ENCODE measurements around the gene MAP3K6. TPM values are rescaled to one million over a fixed set of nuclear protein-coding genes. Genes with fewer than 3 reads are reported as not detected.

The MAP3K6 gene
- total and polyA plus RNA-seq, 5 experiments from 2014 or later, result 1.7 to 11.6 (median 6.0) TPM

DNA sequence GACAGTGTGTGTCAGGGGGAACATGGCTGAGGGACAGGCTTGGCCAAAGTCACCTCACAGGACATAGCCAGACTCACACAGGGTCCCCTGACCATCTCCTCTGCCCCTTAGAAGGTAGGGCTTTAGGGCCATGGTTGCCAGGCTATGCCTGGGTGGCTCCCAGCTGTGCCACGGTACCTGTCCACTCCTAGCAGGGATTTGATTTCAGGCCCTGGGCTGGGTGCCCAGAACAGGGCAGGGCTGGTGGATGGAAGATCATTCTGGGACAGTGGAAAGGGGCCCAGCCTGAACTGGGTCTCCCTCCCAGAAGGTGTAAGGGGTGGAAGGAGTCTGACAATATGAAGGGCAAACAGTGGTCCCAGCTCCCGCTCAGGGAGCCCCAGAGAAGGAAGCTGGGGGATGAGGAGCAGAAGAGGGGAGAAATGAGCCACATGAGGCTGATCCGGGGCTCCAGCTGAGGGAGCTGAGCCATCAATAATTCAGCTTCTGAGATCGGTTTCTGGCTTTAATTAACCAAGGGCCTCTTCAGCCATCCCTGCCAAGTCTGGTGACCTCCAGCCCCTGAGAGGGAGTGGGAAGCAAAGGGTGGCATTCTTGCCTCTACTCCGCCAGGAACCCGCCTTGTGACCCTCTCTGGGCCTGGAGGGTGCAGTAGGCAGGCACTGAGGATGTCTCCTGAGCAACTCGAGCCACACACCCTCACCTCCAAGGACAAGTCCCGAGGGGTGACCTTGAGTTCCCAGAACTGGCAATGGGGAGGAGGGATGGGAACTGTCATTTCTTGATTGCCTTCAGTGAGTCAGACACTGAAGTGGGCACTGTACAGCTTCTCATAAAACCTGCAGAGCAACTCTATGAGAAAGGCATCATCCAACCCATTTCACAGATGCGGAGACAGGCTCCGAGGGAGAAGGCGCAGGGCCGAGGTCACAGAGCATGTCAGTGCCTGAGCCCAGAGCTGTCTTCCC lies 14.3 kb upstream of the MAP3K6 start:
- DNase-seq, result no peak
- no peaks in the 10 kb centered on the region for H3K36me3 Mint-ChIP-seq
- POLR2A ChIA-PET, result no interaction called here
- H3K4me1 Mint-ChIP-seq, result peaks cover 0 to 5% (median 0%) of the 10 kb centered on the region in 4 donors
- no peak for ATAC-seq
- no peaks in the 10 kb centered on the region for H3K9me3 Mint-ChIP-seq
- H3K27ac Mint-ChIP-seq, result peak overlapping the region in 1 of 10 donors; percentile 89
- no peak overlapping the region for H3K4me3 Mint-ChIP-seq
- H3K27me3 Mint-ChIP-seq, result peaks cover 0 to 5% (median 3%) of the 10 kb centered on the region in 5 donors

DNA sequence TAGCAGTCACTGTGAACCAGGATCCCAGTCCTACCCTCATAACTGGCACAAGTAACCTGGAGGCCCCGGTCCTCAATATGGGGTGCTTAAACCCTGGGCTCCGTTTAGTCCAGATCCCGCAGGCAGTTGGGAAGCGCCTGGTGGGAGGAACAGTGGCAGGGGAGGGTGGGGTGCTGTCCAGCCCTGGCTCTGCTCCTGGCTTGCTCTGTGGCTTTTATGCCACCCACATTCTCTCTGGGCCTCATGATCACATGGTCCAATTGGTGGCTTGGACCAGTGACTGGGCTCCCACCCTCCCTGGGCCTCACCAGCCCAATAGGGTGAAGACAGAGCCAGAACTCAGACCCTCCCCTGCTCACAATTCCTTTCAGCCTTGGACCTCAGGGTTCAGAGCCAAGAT lies 13.5 kb upstream of the MAP3K6 start:
- DNase-seq (no peak), ATAC-seq (no peak)
- Mint-ChIP-seq H3K4me1 (peaks cover 0 to 5% (median under 1%) of the 10 kb centered on the region in 4 donors), H3K27me3 (peaks cover 0 to 5% (median 3%) of the 10 kb centered on the region in 5 donors), H3K4me3 (no peak overlapping the region), H3K27ac (peak overlapping the region in 1 of 10 donors; percentile 38), H3K36me3 (no peaks in the 10 kb centered on the region), H3K9me3 (no peaks in the 10 kb centered on the region)
- POLR2A ChIA-PET, result no interaction called here

DNA sequence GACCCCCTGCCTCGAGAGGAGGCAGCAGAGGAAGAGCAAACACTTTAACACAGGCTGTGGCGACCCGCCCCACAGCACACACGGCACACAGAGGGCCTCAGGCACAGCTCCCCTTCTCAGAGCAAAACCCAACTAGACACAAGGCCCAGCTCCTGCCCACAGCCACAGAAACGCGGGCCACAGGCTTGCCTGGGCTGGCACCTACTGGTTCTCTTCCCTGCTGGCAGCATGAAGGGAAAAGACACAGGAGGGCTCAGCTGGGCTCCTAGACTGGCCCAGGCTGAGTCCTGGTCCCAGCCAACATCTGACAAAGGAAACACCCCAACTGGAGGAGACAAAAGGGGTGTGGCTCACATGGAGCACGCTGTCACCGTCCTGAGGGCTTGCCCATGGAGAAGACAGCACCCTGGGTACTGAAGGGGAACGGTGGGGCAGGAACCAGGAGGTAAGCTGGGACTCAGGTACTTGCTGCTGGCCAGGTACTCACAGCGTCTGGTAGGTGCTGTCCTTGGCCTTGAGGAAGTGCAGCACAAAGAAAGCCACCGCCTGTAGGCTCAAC lies 12.9 kb upstream of the MAP3K6 start:
- Mint-ChIP-seq H3K36me3 (no peaks in the 10 kb centered on the region), H3K4me3 (no peak overlapping the region), H3K27me3 (peaks cover 0 to 5% (median 3%) of the 10 kb centered on the region in 5 donors), H3K9me3 (no peaks in the 10 kb centered on the region), H3K4me1 (peaks cover 0 to 5% (median under 1%) of the 10 kb centered on the region in 4 donors), H3K27ac (no peak overlapping the region)
- ATAC-seq, result no peak
- no peak for DNase-seq
- POLR2A ChIA-PET, result no interaction called here

DNA sequence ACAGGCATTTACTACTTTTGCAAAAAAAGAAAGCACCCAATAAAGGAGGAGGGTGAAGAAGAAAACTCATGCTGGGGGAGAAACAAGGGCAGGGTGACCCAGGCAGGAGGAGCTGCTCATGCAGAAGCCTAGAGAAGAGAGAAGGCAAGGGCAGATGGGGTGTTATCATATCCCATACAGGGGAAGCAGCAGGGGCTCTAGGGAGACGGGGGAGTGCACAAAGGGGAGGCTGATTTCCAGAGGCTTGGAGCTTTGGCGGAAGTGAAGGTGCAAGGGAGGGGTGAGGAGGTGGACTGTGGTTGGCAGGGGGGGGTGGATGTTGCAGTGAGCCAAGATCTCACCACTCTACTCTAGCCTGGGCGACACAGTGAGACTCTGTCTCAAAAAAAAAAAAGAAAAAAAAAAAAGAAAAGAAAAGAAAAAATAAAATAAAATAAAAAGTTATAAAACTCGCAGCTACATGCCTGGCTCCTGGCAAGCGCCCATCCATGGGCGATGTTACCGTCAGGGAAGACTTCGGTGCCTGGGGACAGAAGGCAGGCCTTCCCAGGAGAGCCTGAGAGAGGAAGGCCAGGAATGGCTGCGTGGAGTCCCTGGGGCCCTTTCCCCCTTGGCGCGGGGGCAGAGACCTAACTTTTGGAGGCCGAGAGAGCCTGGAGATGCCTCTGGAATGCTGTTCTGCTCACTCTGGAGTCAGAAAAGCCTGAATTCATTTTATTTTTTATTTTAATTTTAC lies 11.2 kb upstream of the MAP3K6 start:
- POLR2A ChIA-PET, result interaction anchor here (0.5 to 1.0 kb wide), 2 partner anchors 11 to 46 kb away, joined by 3 read pairs; no protein-coding TSS in a partner anchor
- no peak for DNase-seq
- Mint-ChIP-seq H3K9me3 (no peaks in the 10 kb centered on the region), H3K27ac (no peak overlapping the region), H3K4me1 (peaks cover 0 to 5% (median under 1%) of the 10 kb centered on the region in 4 donors), H3K27me3 (peaks cover 0 to 5% (median 2%) of the 10 kb centered on the region in 5 donors), H3K36me3 (no peaks in the 10 kb centered on the region), H3K4me3 (no peak overlapping the region)
- no peak for ATAC-seq

DNA sequence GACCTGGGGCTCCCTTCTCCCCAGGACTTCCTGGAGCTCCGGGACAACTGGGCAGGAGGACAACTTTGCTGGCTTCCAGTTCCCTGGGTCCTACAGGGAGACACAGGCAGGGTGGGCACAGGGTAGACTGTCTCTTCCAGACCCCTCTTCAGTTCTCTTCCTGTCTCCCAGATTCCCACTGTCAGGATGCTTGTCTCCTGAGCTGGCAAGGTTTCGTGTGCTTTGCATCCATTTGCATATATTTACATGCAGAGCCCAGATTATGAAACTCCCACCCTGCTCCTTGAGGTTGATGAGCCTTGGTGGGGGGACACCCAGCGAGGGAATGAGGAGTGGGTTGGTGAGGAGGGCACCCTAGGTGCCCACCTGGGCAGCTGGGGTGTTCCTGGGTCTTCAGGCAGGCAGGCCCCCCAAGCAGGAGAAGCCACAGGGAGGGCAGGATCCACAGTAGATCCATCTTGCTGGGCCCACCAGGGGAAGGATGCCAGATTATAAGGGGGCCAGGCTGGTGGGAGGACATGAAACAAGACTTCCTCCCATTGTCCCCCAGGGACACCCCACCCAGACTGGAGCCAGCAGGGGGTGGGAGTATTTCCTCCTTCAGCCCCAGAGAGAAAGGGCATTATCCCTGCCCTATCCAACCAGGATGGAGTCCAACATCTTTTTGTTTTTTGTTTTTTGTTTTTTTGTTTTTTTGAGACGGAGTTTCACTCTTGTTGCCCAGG lies 7.8 kb upstream of the MAP3K6 start, which contains the start of gene FCN3:
FCN3 (minus strand) TSS at position 463 of the 725 bp plus-strand sequence; CDS start at position 457, 6 bp downstream.
- peaks cover 2 to 12% (median 4%) of the 10 kb centered on the region in 4 donors for H3K4me1 Mint-ChIP-seq
- peak within 1 kb of the TSS in 1 of 10 donors; percentile 59 for H3K27ac Mint-ChIP-seq
- H3K4me3 Mint-ChIP-seq, result no peak within 1 kb of the TSS
- DNase-seq, result no peak
- H3K36me3 Mint-ChIP-seq, result no peaks in the 10 kb centered on the region
- POLR2A ChIA-PET, result no interaction called here
- no peak for ATAC-seq
- no peaks in the 10 kb centered on the region for H3K27me3 Mint-ChIP-seq
- H3K9me3 Mint-ChIP-seq, result no peaks in the 10 kb centered on the region

DNA sequence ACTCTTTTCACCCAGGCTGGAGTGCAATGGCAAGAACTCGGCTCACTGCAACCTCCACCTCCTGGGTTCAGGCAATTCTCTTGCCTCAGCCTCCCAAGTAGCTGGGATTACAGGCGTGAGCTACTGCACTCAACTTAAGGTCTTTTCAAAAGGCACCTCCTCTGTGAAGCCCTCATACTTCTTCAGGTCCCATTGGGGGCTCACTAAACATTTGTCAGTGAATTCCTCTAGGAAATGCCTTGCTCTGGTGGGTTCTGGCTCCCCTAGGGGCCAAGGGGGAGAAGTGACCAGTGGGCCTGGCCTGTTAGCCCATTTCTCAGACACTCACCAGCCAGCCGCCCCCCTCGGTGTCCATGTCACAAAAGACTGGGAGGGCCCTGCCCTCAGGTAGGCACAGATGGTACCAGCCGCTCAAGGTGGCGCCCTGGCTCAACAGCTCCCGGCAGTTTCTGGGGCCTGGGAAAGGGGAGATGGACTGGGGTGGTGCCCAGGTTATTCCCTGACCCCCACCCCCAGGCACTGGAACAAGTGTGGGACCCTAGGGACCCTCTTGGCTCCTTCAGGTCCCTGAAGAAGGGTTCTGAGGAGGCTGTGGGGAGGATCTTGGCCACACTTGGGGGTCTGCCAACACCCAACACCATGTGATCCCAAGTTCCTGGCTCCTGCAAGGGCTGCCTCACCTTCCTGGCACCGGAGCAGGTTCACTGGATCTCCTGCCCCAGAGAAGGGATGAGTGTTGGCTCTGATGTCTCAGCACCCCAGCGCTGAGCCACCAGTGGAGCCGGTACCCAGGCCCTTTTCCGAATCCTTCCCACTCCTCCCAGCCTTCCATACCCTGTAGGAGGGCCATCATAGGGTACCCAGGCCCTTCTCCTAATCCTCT lies 6.3 kb upstream of the MAP3K6 start:
- H3K4me1 Mint-ChIP-seq, result peaks cover 2 to 20% (median 10%) of the 10 kb centered on the region in 4 donors
- DNase-seq (no peak), ATAC-seq (no peak)
- peak overlapping the region in 2 of 10 donors; percentile 51 to 59 for H3K27ac Mint-ChIP-seq
- POLR2A ChIA-PET, result no interaction called here
- H3K36me3 Mint-ChIP-seq, result no peaks in the 10 kb centered on the region
- no peaks in the 10 kb centered on the region for H3K27me3 Mint-ChIP-seq
- no peak overlapping the region for H3K4me3 Mint-ChIP-seq
- no peaks in the 10 kb centered on the region for H3K9me3 Mint-ChIP-seq

DNA sequence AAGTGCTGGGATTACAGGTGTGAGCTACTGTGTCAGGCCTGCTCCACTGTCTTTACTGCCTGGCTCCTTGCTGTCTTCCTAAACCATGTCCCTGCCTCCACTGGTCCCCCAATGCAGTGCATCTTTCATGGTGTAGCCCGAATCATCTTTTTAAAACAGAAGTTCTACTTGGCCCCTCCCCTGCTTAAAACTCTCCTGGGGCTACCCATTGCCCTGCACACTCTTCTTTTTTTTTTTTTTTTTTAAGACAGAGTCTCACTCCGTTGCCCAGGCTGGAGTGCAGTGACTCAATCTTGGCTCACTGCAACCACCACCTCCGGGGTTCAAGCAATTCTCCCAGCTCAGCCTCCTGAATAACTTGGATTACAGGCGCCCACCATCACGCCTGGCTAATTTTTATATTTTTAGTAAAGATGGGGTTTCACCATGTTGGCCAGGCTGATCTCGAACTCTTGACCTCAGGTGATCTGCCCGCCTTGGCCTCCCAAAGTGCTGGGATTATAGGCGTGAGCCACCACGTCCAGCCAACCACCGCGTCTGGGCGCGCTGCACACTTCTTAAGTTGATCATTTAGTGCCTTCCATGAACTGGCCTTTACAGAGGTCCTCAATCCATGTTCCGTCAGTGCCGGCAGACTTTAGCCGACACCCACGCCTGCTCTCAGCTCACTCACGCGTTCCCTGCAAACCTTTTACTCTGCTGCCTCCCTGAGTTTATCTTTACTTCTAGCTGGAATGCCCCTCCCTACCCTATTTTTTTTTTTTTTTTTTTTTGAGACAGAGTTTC lies 5.5 kb upstream of the MAP3K6 start:
- H3K4me3 Mint-ChIP-seq, result peak overlapping the region in 1 of 10 donors; percentile 36
- DNase-seq (no peak), ATAC-seq (no peak)
- peaks cover 2 to 25% (median 14%) of the 10 kb centered on the region in 4 donors for H3K4me1 Mint-ChIP-seq
- H3K27me3 Mint-ChIP-seq, result no peaks in the 10 kb centered on the region
- peak overlapping the region in 1 of 10 donors; percentile 51 for H3K27ac Mint-ChIP-seq
- H3K9me3 Mint-ChIP-seq, result no peaks in the 10 kb centered on the region
- no peaks in the 10 kb centered on the region for H3K36me3 Mint-ChIP-seq
- POLR2A ChIA-PET, result no interaction called here

DNA sequence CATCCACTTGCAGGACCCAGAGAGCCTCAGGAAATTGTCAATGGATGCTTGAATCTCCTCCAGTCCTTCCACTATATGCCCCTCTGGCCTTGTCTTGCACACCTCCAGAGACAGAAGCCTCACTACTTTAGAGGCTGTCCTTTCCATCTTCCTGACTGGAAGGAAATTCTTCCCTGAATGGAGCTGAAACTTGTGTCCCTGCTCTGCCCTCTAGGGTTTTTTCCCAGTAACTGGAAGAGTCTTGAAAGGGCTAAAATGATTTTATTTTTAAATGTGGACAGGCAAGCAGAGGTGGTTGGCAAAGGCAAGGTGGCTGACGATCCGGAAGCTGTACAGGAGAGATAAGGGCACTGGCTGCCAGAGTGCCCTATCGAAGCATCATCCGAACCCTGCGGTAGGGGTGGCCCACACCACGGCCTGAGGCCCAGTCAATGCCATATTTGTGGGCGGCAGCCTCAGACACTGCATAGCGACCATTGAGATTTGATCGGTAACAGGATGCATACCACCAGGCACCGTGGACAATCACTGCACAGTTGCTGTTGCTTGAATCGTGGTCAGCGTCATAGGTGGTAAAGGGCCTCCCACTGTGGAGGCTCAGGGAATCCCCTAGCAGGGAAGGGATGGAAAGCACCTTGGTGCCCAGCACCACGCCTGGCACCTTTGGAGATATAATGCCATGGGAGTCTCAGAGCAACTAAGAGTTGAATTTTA lies 2.3 kb upstream of the MAP3K6 start:
- Mint-ChIP-seq H3K27ac (peak overlapping the region in 2 of 10 donors; percentile 22 to 35), H3K4me1 (peaks cover 14 to 47% (median 37%) of the 10 kb centered on the region in 4 donors)

DNA sequence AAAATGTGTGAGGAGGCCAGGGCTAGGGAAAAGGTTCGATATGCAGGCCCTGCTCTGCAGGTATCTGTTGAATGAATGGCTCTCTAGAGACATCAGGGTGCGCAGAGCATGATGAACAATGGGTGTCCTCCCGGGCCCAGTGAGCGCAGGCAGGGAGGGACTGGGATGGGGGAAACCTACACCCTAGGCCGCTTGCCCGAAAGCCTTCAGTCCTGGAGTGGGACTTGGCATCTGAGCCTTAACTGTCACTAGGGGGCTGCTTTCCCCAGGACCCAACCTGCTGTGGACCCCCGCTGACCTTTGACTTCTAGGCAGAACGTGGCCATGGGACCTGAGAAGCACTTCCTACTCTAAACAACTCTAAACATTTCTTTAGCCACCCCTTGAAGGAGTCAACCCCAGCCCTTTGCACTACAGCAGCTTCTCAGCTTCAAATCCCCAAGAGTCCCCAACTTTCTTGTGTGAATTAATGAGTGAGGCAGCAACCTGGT lies 444 bp upstream of the MAP3K6 start:
- Mint-ChIP-seq H3K36me3 (no peaks in the 10 kb centered on the region), H3K4me3 (peak overlapping the region; percentile 68 to 86 (median 81)), H3K9me3 (no peaks in the 10 kb centered on the region), H3K27ac (peak overlapping the region in 5 of 10 donors; percentile 6 to 87 (median 42)), H3K27me3 (no peaks in the 10 kb centered on the region), H3K4me1 (peaks cover 14 to 50% (median 41%) of the 10 kb centered on the region in 4 donors)
- POLR2A ChIA-PET, result interaction anchor here (1.2 to 3.2 kb wide), 3 partner anchors 10 to 21 kb away, joined by 5 to 31 read pairs (median 8); no protein-coding TSS in a partner anchor
- ATAC-seq (no peak), DNase-seq (no peak)

More for the DNA sequence above, 2.3 kb upstream of the MAP3K6 start:
- Mint-ChIP-seq H3K36me3 (no peaks in the 10 kb centered on the region), H3K9me3 (no peaks in the 10 kb centered on the region), H3K4me3 (peak overlapping the region in 2 of 10 donors; percentile 32 to 51), H3K27me3 (no peaks in the 10 kb centered on the region)
- ATAC-seq (peak in 1 of 2 donors; percentile 20), DNase-seq (no peak)
- POLR2A ChIA-PET, result interaction anchor here (2.2 kb wide), 1 partner anchor 11 kb away, joined by 9 read pairs; no protein-coding TSS in a partner anchor

DNA sequence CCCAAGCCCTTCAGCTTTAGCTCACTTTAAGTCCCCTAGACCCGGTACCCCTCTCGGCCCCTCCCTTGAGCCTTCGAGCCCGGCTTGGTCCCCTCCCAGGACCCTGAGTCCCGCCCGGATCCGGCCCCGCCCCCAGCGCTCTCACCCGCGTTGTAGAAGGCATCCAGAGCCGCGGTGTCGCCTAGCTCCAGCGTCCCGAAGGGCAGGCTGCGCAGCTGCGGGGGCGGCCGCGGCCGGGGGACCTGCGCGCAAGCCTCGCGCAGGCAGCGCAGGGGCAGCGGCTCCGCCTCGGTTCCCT lies 699 bp downstream of the MAP3K6 start:
- Mint-ChIP-seq H3K27me3 (no peaks in the 10 kb centered on the region), H3K36me3 (no peaks in the 10 kb centered on the region), H3K9me3 (no peaks in the 10 kb centered on the region), H3K4me1 (peaks cover 14 to 49% (median 43%) of the 10 kb centered on the region in 4 donors), H3K4me3 (peak overlapping the region; percentile 81 to 92 (median 86)), H3K27ac (peak overlapping the region in 6 of 10 donors; percentile 44 to 92 (median 66))
- DNase-seq (peak in 9 of 10 donors; percentile 41 to 84 (median 59)), ATAC-seq (peak; percentile 71 to 76)
- POLR2A ChIA-PET, result interaction anchor here (1.1 to 3.2 kb wide), 6 partner anchors 9 to 37 kb away, joined by 3 to 31 read pairs (median 6); partner anchors contain the start of gene SYTL1

All from naive thymus-derived CD8-positive, alpha-beta T cell (primary cell).